Breast epithelium (tissue), 3 donors: ENCODE measurements around the gene CCBE1.

Source experiments
- POLR2A ChIP-seq: fragments of 450-650 bp; IDR thresholded peaks from one replicate; pipeline ENCODE4 v1.6.1; 2016; ENCODE audit warnings: antibody characterized with exemption, mild to moderate bottlenecking, moderate library complexity
- POLR2AphosphoS5 ChIP-seq, 3 donors: sonication (generic); formaldehyde crosslinking; IDR thresholded peaks; one replicate each; pipeline ENCODE4 v1.6.1; 2017; ENCODE audit warnings: antibody characterized with exemption in 3 of 3
- TF ChIP-seq, protein P1 (sequence below), 3 donors: fragments of 450-650 bp; IDR thresholded peaks; one replicate each; pipeline ENCODE4 v1.5.1; 2016 to 2017; ENCODE audit warnings: antibody characterized with exemption in 3 of 3, mild to moderate bottlenecking in 3 of 3, moderate library complexity in 3 of 3

DNA sequence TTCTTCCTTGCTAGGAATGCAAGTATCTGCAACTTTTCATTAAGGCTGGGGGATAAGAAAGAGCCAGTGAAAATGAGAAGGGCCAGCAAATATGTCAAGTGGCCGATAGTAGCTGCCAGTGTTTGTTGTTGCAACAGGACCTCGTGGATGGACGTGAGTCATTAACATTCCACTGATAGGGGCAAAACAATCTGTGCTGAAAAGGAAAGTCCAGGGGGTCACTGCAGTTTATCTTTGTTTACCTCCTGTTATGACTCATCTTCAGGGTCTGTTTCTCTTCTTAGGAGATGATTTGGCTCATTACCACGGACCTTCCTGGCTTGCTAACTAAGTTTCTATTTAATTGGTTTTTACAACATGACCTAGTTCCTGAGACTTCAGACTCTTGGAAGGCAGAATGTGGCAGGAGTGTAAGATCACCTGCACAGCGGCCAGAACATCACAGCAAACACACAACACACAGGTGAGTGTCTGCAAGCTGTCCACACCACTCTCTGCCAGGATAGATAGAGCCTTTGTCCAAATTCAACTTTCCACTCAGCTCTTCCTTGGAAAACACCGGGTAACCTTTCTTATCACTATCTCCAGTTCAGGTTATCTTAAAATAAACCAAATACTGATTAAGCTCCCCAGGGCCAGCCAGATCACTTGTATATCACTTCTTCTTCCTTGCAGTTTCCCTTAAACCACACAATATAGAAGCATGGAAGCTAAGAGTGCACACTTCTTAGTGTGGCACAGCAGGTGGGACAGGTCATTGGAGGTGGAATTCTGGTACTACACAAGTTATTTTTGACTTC lies 180.7 kb downstream of the CCBE1 start:
- TF ChIP-seq, protein P1, sequence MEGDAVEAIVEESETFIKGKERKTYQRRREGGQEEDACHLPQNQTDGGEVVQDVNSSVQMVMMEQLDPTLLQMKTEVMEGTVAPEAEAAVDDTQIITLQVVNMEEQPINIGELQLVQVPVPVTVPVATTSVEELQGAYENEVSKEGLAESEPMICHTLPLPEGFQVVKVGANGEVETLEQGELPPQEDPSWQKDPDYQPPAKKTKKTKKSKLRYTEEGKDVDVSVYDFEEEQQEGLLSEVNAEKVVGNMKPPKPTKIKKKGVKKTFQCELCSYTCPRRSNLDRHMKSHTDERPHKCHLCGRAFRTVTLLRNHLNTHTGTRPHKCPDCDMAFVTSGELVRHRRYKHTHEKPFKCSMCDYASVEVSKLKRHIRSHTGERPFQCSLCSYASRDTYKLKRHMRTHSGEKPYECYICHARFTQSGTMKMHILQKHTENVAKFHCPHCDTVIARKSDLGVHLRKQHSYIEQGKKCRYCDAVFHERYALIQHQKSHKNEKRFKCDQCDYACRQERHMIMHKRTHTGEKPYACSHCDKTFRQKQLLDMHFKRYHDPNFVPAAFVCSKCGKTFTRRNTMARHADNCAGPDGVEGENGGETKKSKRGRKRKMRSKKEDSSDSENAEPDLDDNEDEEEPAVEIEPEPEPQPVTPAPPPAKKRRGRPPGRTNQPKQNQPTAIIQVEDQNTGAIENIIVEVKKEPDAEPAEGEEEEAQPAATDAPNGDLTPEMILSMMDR (IDR thresholded peaks at IDR 0.05) = no peak
- TF ChIP-seq POLR2A = no peak
- TF ChIP-seq POLR2AphosphoS5 (IDR thresholded peaks at IDR 0.05) = peak; percentile 18 to 91 (median 37)
